KG1 (cell line): Measurements from ENCODE around the gene LRPAP1.

ENCODE experiments used
- DNase-seq: peaks from one replicate; lab custom pipeline; 2025; lab: John Stamatoyannopoulos, UW

Gene LRPAP1

GRCh38 chr4:3500111-3500510, 32.1 kb downstream of the LRPAP1 start:
- DNase-seq: no peak

- no peak for DNase-seq
Observed at GRCh38 chr4:3499710-3500109, 32.5 kb downstream of the LRPAP1 start.

- DNase-seq: no peak
Observed at GRCh38 chr4:3498901-3499510, 33.2 kb downstream of the LRPAP1 start.

- no peak for DNase-seq
Observed at GRCh38 chr4:3498407-3498806, 33.8 kb downstream of the LRPAP1 start.

- no peak for DNase-seq
Observed at GRCh38 chr4:3497523-3498389, 34.5 kb downstream of the LRPAP1 start.

- DNase-seq: no peak
Observed at GRCh38 chr4:3497095-3497494, 35.1 kb downstream of the LRPAP1 start.

GRCh38 chr4:3496021-3496420, 36.2 kb downstream of the LRPAP1 start:
- DNase-seq: no peak

GRCh38 chr4:3495204-3495975, 36.8 kb downstream of the LRPAP1 start:
- no peak for DNase-seq

- DNase-seq: no peak
Observed at GRCh38 chr4:3494462-3494871, 37.8 kb downstream of the LRPAP1 start.

GRCh38 chr4:3493720-3494461, 38.3 kb downstream of the LRPAP1 start:
- no peak for DNase-seq

- no peak for DNase-seq
Observed at GRCh38 chr4:3492741-3493719, 39.2 kb downstream of the LRPAP1 start.

- no peak for DNase-seq
Observed at GRCh38 chr4:3491681-3492405, 40.4 kb downstream of the LRPAP1 start.

GRCh38 chr4:3489451-3489962, 42.7 kb downstream of the LRPAP1 start:
- no peak for DNase-seq

GRCh38 chr4:3488820-3489219, 43.4 kb downstream of the LRPAP1 start:
- DNase-seq: no peak

- DNase-seq: no peak
Observed at GRCh38 chr4:3487861-3488260, 44.4 kb downstream of the LRPAP1 start.

- DNase-seq: no peak
Observed at GRCh38 chr4:3486541-3487540, 45.4 kb downstream of the LRPAP1 start.

- no peak for DNase-seq
Observed at GRCh38 chr4:3485886-3486540, 46.2 kb downstream of the LRPAP1 start.
